ENCODE data around the gene NAA10. TPM values are rescaled to one million over a fixed set of nuclear protein-coding genes. Genes with fewer than 3 reads are reported as not detected.

Gene NAA10
- polyA plus RNA-seq, 2 of the 4 experiments (the other 2 are of a cell fraction) = 63.5 to 230 TPM

- TF ChIP-seq, protein P1, sequence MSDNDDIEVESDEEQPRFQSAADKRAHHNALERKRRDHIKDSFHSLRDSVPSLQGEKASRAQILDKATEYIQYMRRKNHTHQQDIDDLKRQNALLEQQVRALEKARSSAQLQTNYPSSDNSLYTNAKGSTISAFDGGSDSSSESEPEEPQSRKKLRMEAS (IDR thresholded peaks at IDR 0.05) = no peak
- TF ChIP-seq JUN (IDR thresholded peaks at IDR 0.05) = no peak
- no peak for TF ChIP-seq PHF8 (IDR thresholded peaks at IDR 0.05; ENCODE audit: borderline replicate concordance, low read depth)
- TF ChIP-seq, protein P2, sequence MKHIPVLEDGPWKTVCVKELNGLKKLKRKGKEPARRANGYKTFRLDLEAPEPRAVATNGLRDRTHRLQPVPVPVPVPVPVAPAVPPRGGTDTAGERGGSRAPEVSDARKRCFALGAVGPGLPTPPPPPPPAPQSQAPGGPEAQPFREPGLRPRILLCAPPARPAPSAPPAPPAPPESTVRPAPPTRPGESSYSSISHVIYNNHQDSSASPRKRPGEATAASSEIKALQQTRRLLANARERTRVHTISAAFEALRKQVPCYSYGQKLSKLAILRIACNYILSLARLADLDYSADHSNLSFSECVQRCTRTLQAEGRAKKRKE (CRISPR knock-in tag; IDR thresholded peaks at IDR 0.05; ENCODE audit: low read depth) = no peak
- TF ChIP-seq CHD2 (IDR thresholded peaks at IDR 0.05; ENCODE audit: low read length, partially characterized antibody) = no peak
- TF ChIP-seq FOSL2 (IDR thresholded peaks at IDR 0.05) = no peak
- no peak for TF ChIP-seq FOSL2 (CRISPR knock-in tag; IDR thresholded peaks at IDR 0.05)
- TF ChIP-seq ZC3H11A (IDR thresholded peaks at IDR 0.05) = no peak
- TF ChIP-seq CHD4 (IDR thresholded peaks at IDR 0.05; ENCODE audit: borderline replicate concordance) = no peak
- FAIRE-seq (no peak), ATAC-seq (no peak), DNase-seq (ENCODE audit: low read depth in 1 of 2, low spot score in 1 of 2) (no peak)
- CTCF ChIA-PET = interaction anchor here (0.6 to 8.6 kb wide), 5 partner anchors 12 to 42 kb away, joined by 3 to 56 read pairs (median 3); no protein-coding TSS in a partner anchor
- H3K9me3 ChIP-seq = no peaks in the 10 kb centered on the region
- no peak overlapping the region for H3K4me2 ChIP-seq
- no peak overlapping the region for H3K4me3 ChIP-seq
- peaks cover 16% of the 10 kb centered on the region; the same call in 2 of the 3 replicates for H3K4me1 ChIP-seq
- H3K27ac ChIP-seq = no peak overlapping the region
- whole genome bisulfite sequencing (ENCODE audit: missing lambda C conversion rate) = 56% methylated on average over 3 of the region's 27 CpGs
- POLR2A ChIA-PET = interaction anchor here (1.2 kb wide), 1 partner anchor 21 kb away, joined by 4 read pairs; no protein-coding TSS in a partner anchor
Observed at GRCh38 chrX:153906126-153906917, 28.5 kb downstream of the NAA10 start.

- no peak overlapping the region for H3K4me2 ChIP-seq
- TF ChIP-seq RFX5 (IDR thresholded peaks at IDR 0.05) (no peak), HES2 (IDR thresholded peaks at IDR 0.05) (no peak), POLR2A (IDR thresholded peaks at IDR 0.05; ENCODE audit: low read length) (no peak), CBX8 (IDR thresholded peaks at IDR 0.05) (no peak), BCL3 (IDR thresholded peaks at IDR 0.05) (no peak), MAZ (IDR thresholded peaks at IDR 0.05; ENCODE audit: borderline replicate concordance, low read depth, low read length) (no peak), ZNF302 (CRISPR knock-in tag; IDR thresholded peaks at IDR 0.05) (no peak), HOXB13 (CRISPR knock-in tag; IDR thresholded peaks at IDR 0.05; ENCODE audit: low read depth) (no peak), FOSB (CRISPR knock-in tag; IDR thresholded peaks at IDR 0.05) (no peak), SREBF2 (IDR thresholded peaks at IDR 0.05) (no peak), HDAC2 (IDR thresholded peaks at IDR 0.05) (no peak), POLR2AphosphoS2 (conservative IDR thresholded peaks at IDR 0.05; ENCODE audit: low read length) (no peak)
- TF ChIP-seq, protein P3, sequence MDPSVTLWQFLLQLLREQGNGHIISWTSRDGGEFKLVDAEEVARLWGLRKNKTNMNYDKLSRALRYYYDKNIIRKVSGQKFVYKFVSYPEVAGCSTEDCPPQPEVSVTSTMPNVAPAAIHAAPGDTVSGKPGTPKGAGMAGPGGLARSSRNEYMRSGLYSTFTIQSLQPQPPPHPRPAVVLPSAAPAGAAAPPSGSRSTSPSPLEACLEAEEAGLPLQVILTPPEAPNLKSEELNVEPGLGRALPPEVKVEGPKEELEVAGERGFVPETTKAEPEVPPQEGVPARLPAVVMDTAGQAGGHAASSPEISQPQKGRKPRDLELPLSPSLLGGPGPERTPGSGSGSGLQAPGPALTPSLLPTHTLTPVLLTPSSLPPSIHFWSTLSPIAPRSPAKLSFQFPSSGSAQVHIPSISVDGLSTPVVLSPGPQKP (IDR thresholded peaks at IDR 0.05; ENCODE audit: low read depth, low read length) = no peak
- TF ChIP-seq, protein P1 (IDR thresholded peaks at IDR 0.05) = no peak
- no peak for FAIRE-seq
- H3K27ac ChIP-seq = no peak overlapping the region
- DNase-seq (ENCODE audit: low read depth in 1 of 2, low spot score in 1 of 2) = no peak
- no peak overlapping the region for H3K4me3 ChIP-seq
- ATAC-seq = no peak
- 74% methylated on average over 10 of the region's 32 CpGs for WGBS (ENCODE audit: missing lambda C conversion rate)
- no peaks in the 10 kb centered on the region for H3K9me3 ChIP-seq
- peaks cover 23% of the 10 kb centered on the region for H3K4me1 ChIP-seq
- ChIA-PET POLR2A (no interaction called here), CTCF (interaction anchor here (0.7 to 8.6 kb wide), 4 partner anchors 12 to 42 kb away, joined by 3 to 56 read pairs (median 3); no protein-coding TSS in a partner anchor)
Observed at GRCh38 chrX:153905481-153906095, 29.2 kb downstream of the NAA10 start.

All from A549 (cell line).